DMS53 (cell line): ENCODE data around the gene ARL15.
"Not testable (repeated sequence)": the region's sequence is repeated elsewhere in the genome, so short reads cannot be mapped to it uniquely, and the experiment has no call there.

Source experiments
- DNase-seq: peaks from one replicate; lab custom pipeline; 2025; lab: John Stamatoyannopoulos, UW

Gene ARL15

DNA sequence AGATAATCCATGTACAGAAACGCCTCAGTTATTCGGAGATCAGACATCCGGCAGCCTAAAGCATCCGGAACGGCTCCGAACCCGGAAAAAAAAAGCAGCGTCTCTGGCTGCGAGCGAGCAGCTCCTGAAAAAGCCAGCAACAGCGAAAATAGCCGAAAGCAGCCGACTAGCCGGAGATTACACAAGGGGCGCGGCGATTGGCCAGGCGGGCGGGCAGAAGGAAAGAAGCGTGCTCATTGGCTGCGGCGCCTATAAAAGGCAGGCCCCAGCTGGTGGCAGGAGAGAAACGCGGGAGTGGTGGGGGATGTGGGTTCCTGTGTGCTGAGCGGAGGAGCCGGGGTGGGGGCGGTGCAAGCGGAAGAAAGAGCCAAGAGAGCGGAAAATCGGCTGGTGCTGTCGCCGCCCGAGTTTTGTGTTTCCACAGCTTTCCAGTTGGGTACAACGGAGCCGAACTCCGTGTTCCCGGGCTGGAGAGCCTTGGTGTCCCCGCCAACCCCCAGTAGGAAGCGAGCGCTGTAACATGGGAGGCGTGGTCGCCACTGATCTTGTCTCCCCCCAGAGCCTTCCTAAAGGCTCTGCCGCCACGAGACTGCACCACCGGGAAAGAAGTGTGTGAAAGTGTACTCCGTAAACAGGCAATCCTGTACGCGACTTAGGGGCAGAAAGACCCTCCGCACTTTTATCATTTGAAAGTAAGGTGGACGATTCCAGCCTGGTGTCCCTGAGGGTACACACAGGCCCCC lies at the start of gene ARL15:
Gene ARL15 (minus strand): TSS at position 141 of the 743 bp plus-strand sequence.
- peak; percentile 99 for DNase-seq

DNA sequence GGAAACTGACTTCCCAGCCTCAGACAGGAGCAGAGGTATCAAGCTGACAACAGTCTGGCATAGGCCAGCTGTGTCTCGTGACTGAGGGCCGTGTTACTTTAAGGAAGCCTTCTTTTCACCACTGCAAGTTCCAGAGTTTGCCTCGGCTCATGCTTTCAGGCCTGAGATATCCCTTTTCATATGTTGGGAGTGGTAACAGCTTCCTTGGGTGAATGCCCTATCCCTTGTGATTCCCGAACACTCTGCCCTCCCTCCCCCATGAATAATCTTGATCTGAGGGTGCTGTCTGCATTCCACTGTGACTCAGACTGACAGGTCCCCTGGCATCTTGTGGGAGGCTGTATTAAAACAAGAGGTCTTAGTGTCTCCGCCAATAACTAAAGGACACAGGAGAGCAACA lies 49.7 kb upstream of the ARL15 start:
- no peak for DNase-seq

DNA sequence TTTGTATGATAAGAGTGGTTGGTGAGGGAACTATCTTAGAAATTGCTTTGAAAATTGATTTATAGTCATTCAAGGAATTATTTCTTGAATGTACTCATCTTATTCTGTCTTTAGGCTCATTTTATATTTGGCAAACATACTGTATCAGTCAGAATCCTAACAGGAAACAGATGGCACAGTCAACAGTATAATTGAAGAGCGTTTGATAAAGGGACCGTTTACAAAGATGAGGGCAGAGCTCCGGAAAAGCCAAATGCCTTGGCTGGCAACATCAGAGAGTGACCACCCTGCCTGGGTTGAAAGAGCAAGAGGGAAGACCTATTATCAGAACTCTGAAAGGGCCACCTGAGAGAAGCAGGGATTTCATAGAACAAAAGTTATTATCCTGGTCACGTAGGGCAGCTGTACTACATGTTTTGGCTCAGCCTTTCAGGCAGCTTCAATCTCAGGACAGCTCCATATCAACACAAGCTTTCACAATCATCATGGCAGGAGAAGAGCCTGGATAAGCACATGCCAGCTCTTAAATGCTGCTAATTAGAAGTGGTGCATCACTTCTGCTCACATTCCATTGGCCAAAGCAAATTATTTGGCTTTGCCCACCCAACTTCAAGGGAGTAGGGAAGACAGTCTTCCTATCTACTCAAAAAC lies 47.2 kb upstream of the ARL15 start:
- DNase-seq, result peak; percentile 40

DNA sequence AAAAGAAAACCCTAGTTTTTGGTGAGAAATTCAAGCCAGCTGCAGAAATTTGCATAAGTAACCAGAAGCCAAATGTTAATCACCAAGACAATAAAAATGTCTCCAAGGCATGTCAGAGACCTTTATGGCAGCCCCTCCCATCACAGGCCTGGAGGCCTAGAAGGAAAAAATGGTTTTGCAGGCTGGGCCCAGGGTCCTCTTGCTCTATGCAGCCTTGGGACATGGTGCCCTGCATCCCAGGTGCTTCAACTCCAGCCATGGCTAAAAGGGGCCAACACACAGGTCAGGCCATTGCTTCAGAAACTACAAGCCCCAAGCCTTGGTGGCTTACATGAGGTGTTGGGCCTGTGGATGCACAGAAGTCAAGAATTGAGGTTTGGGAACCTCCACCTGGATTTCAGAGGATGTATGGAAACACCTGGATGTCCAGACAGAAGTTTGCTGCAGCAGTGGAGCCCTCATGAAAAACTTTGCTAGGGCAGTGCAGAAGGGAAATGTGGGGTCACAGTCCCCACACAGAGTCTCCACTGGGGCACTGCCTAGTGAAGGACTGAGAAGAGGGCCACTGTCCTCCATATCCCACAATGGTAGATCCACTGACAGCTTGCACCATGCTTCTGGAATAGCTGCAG lies 43.7 kb upstream of the ARL15 start:
- DNase-seq, result not testable (repeated sequence)

DNA sequence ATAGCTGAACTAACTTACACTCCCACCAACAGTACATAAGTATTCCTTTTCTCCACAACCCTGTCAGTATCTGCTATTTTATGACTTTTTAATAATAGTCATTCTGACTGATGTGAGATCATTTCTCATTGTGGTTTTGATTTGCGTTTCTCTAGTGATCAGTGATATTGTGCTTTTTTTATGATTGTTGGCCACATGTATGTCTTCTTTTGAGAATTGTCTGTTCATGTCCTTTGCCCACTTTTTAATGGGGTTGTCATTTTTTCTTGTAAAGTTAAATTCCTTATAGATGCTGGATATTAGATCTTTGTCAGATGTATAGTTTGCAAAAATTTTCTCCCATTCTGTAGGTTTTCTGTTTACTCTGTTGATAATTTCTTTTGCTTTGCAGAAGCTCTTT lies 42.2 kb upstream of the ARL15 start:
- DNase-seq, result not testable (repeated sequence)

- DNase-seq, result peak; percentile 35
These were observed 37.0 kb upstream of the ARL15 start for GRCh38 chr5:54347221-54347865.

- DNase-seq, result no peak
These were observed 34.3 kb upstream of the ARL15 start for GRCh38 chr5:54344653-54345052.

- no peak for DNase-seq
These were observed 31.6 kb upstream of the ARL15 start for GRCh38 chr5:54341971-54342370.

DNA sequence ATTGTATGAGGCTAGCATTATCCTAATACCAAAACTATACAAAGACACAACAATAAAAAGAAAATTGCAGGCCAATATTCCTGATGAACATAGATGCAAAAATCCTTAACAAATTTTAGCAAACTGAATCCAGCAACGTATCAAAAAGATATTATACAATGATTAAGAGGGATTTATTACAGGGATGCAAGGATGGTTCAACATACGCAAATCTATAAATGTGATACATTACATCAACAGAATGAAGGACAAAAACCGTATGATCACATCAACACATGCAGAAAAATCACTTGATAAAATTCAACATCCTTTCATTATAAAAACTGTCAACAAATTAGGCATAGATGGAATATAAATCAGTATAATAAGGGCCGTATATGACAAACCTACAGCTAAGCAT lies 27.1 kb upstream of the ARL15 start:
- no peak for DNase-seq

DNA sequence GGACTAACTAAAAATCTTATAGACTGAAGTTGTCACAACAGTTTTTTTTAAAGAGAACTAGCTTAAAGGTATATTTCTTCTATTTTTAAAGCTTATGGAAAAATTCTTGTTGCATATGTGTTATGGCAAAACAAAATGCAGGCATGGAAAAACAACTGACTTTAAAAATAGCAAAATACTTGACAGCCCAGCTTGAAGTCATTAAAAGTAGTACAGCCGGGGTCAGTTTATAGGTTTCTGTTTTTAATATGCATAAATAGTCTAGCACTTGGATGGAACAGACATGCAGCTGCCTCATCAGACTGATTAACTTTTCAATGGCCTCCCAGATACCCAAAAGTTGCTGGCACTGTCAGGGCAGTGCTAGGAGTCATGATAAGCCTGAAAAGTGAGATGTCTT lies 22.3 kb upstream of the ARL15 start:
- no peak for DNase-seq

DNA sequence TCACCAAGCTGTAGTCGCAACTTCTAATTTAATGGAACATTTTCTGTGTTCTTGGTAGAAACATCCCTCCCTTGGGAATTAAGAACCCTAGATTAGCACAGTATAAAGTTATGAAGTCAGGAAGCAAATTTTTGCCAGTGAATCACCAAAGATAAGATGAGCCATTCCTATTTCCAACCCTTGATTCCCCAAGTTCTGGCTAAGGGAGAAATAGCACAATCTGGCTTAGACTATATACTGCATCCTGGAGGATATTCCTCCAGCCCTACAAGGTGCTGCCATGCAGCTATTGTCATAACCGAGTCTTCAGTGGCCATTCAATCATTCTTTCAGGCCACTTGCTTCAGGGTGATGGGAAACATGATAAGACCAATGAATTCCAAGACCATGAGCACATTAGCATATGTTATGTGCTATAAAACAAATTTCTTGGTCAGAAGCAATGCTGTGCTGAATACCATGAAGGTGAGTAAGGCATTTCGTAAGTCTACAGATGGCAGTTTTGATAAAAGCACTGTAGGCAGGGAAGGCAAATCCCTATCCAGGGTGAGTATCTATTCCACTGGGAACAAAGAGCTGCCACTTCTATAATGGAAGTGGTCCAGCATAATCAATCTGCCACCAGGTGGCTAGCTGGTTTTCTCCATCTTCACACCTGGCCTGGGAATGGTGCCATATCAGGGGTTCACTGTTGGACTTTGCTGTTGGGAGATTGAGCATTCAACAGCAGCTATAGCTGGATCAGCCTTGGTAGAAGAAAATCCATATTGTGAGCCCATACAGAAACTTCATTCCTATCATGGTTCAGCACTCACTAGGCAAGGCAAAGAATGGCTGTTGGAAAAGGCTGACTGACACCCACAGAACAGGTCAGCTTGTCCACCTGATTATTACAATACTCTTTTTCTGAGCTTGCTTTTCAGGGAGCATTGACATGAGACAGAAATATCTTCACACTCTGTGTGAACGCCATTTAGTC lies 19.6 kb upstream of the ARL15 start:
- no peak for DNase-seq

- no peak for DNase-seq
These were observed 16.4 kb upstream of the ARL15 start for GRCh38 chr5:54326662-54327270.

DNA sequence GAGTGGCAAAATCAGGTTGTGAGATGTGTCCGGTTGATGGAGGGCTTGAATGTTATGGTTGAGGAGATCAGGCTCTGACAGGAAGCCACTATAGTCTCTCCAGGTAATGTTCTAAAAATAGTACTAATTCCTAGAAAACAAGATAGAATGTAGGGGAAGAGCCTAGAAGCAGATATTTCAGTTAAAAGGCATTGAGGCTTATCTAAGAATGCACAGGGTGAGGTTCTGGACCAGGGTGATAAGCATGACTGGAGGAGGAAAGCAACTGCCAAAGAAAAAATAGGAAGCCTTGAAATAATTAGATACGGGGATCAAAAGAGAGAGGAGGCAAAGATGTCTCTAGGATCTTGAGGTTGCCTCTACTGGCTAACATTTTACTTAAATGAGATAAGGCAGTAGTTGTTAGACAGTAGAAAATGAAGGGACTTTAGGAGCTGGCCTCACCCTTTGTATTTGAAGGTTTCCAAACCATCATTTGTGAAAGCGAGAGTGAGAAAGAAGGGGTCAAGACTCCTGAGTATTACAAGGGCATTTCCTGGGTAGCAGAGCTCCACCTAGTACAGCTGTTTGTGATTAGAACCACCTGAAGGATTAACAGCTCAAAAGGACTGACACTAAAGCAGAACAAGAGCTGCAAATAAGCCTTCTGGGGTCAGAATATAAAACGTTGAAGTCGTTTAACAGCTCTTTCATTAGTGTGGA lies 15.4 kb upstream of the ARL15 start:
- DNase-seq, result no peak

DNA sequence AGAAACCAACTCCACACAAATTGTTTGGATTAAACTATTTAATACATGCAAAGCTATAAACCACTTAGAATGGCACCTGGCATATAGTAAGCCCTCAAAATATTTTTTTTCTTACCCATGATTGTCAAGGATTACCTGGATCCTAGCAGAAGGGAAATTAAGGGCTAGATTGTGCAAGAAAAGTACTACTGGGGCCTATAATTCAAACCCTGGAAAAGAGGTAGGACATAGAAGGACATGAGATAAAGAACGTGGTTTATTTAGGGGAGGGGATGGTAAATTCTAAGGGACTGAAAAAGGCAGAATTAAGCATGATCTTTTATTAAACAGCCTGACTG lies 14.9 kb upstream of the ARL15 start:
- DNase-seq, result no peak

DNA sequence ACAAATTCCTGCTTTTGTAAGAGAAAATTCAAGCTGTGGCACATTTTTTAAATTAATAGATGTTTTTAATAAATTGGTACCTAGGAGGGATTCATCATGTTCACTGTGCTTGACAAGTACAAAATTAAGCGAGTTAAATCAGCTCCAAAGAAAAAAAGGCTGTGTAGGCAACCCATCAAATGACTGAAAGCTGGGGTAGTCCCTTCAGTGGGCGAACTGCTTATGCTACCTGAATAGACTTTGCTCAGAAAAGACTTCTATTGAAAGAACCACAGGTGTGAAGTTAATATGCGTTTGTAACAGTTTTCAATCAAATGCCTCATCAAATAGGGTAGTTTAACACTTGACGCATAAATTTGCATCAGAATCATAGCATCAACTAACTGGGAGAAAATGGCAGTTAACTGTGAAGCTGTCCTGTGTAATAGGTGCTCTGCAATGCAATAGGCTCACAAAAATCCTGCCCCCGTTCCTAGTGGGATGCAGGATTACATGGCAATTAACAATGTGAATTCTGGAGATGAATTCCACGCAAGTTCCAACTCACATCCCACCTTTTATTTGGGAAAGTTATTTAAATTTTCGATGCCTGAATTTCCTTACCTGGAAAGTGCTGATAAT lies 14.4 kb upstream of the ARL15 start:
- DNase-seq, result no peak

- no peak for DNase-seq
These were observed 13.1 kb upstream of the ARL15 start for GRCh38 chr5:54323495-54323894.

DNA sequence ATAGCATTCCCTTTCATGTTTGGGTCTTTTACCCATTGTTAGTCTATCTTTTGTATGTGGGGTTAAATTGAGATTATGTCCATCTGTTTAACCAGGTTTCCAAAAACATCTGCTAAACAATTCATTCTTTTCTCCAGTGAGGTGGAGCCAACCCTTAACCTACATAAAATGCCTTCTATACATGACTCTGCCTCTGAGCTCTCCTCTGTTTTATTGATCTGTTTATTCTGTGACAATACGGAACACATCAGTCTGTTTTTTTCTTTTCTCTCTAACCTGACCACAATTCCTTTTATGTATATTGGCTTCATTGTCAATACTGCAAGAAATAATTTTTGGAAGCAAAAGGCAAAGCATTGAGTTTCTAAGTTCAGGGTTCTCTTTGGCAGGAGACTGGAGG lies 9.9 kb upstream of the ARL15 start:
- no peak for DNase-seq

DNA sequence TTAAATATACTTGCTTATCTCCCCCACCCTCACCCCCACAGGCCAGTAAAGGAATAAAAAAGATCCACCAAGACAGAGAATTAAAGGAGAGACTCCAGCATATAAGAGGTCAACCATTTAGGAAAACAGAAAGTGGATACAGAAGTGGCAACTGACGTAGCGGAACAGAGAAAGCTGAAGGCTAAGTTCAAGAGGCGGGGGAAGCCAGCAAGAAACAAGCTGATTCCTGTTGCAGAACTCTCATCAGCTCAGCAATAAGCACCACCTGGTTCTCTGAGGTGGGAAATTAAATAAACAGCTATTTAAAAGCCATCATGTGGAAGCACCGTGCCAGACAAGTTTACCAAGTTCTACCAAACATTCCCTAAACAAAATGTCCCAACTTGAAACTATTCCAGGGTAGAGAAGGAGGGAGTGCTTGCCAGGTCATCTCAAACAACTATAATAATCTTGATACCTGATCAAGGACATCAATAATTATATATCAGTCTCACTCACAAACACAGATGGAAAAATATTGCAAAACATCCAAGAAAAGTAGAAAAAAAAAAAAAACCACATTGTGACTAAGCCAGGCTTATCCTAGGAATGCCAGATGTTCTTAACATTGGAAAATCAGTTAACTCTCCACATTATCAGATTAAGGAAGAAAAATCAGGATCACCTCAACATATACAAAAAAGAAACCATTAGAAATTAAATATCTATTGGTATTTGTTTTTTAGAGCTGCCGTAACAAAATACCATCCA lies 7.3 kb upstream of the ARL15 start:
- DNase-seq, result no peak

- DNase-seq, result peak; percentile 81
These were observed 5.6 kb upstream of the ARL15 start for GRCh38 chr5:54315736-54316528.
